IMR-90 (cell line): ENCODE data around the gene NCLN.

ENCODE experiments used
- CTCF ChIP-seq: conservative IDR thresholded peaks from 2 replicates; pipeline ENCODE4 v1.5.1; 2012; ENCODE audit warnings: mild to moderate bottlenecking, low read depth, low read length, improper control_type of control experiment
- POLR2A ChIP-seq: IDR thresholded peaks from 2 replicates; pipeline ENCODE4 v1.6.1; 2012; ENCODE audit warnings: mild to moderate bottlenecking, low read depth, low read length
- RCOR1 ChIP-seq: IDR thresholded peaks from 2 replicates; pipeline ENCODE4 v1.6.1; 2012; ENCODE audit warnings: mild to moderate bottlenecking, low read length, improper control_type of control experiment; ENCODE audit not compliant: insufficient replicate concordance
- RFX5 ChIP-seq: IDR thresholded peaks from 2 replicates; pipeline ENCODE4 v1.8.0; 2012; ENCODE audit warnings: low read depth, mild to moderate bottlenecking, low read length, moderate library complexity

- TF ChIP-seq CTCF (no peak), RFX5 (no peak), RCOR1 (no peak), POLR2A (no peak)
These were observed 9.7 kb upstream of the NCLN start for GRCh38 chr19:3175781-3176714.
